NCI-H1048 (cell line): ENCODE data around the gene CWC15.
A peak's percentile ranks its signal among the peaks of the same experiment; 100 is the strongest.
"Not testable (repeated sequence)": the region's sequence is repeated elsewhere in the genome, so short reads cannot be mapped to it uniquely, and the experiment has no call there.

Experiments
- DNase-seq: peaks from one replicate; lab custom pipeline; 2025; lab: John Stamatoyannopoulos, UW

CWC15 gene

GRCh38 chr11:94973099-94973968, at the start of gene CWC15, which contains the start of gene KDM4D:
TSS of gene CWC15 (minus strand) at chr11:94973556. CDS start at chr11:94972185, 1,371 bp downstream.
TSS of gene KDM4D (plus strand) at chr11:94973709. CDS start at chr11:94997373, 23,664 bp downstream.
- DNase-seq = peak; percentile 90

GRCh38 chr11:95021468-95021867, 48.1 kb upstream of the CWC15 start:
- not testable (repeated sequence) for DNase-seq

GRCh38 chr11:95016139-95016538, 42.8 kb upstream of the CWC15 start:
- no peak for DNase-seq

- DNase-seq = no peak
Measured at GRCh38 chr11:95014184-95014821, 40.9 kb upstream of the CWC15 start.

- DNase-seq = no peak
Measured at GRCh38 chr11:95011376-95011775, 38.0 kb upstream of the CWC15 start.

- DNase-seq = no peak
Measured at GRCh38 chr11:95005642-95006041, 32.3 kb upstream of the CWC15 start.

- no peak for DNase-seq
Measured at GRCh38 chr11:95003716-95004115, 30.4 kb upstream of the CWC15 start.

- DNase-seq = no peak
Measured at GRCh38 chr11:94998285-94998684, 24.9 kb upstream of the CWC15 start.

- no peak for DNase-seq
Measured at GRCh38 chr11:94997437-94997836, 24.1 kb upstream of the CWC15 start.

GRCh38 chr11:94993400-94993943, 20.1 kb upstream of the CWC15 start:
- no peak for DNase-seq

- DNase-seq = no peak
Measured at GRCh38 chr11:94988748-94989147, 15.4 kb upstream of the CWC15 start.

GRCh38 chr11:94987378-94987777, 14.0 kb upstream of the CWC15 start:
- no peak for DNase-seq

GRCh38 chr11:94975599-94975998, 2.2 kb upstream of the CWC15 start:
- no peak for DNase-seq

- no peak for DNase-seq
Measured at GRCh38 chr11:94974178-94974577, 822 bp upstream of the CWC15 start.

GRCh38 chr11:94972700-94973098, 657 bp downstream of the CWC15 start:
- no peak for DNase-seq

- no peak for DNase-seq
Measured at GRCh38 chr11:94968334-94968958, 4.9 kb downstream of the CWC15 start.

- no peak for DNase-seq
Measured at GRCh38 chr11:94964934-94965333, 8.4 kb downstream of the CWC15 start.

- DNase-seq = no peak
Measured at GRCh38 chr11:94961255-94961654, 12.1 kb downstream of the CWC15 start.

- DNase-seq = no peak
Measured at GRCh38 chr11:94960488-94960887, 12.9 kb downstream of the CWC15 start.

GRCh38 chr11:94959179-94959578, 14.2 kb downstream of the CWC15 start:
- DNase-seq = no peak

GRCh38 chr11:94958121-94958696, 15.1 kb downstream of the CWC15 start:
- no peak for DNase-seq

- no peak for DNase-seq
Measured at GRCh38 chr11:94956963-94957362, 16.4 kb downstream of the CWC15 start.
